GM19467 (cell line): ENCODE data around the gene VAV2.

Experiments used
- ATAC-seq: cut with Tn5 transposase; IDR thresholded peaks from one replicate; pipeline ENCODE4 v1.9.1; 2021; ENCODE audit warnings: mild to moderate bottlenecking, moderate library complexity; ENCODE audit not compliant: unreplicated experiment

Gene VAV2

DNA sequence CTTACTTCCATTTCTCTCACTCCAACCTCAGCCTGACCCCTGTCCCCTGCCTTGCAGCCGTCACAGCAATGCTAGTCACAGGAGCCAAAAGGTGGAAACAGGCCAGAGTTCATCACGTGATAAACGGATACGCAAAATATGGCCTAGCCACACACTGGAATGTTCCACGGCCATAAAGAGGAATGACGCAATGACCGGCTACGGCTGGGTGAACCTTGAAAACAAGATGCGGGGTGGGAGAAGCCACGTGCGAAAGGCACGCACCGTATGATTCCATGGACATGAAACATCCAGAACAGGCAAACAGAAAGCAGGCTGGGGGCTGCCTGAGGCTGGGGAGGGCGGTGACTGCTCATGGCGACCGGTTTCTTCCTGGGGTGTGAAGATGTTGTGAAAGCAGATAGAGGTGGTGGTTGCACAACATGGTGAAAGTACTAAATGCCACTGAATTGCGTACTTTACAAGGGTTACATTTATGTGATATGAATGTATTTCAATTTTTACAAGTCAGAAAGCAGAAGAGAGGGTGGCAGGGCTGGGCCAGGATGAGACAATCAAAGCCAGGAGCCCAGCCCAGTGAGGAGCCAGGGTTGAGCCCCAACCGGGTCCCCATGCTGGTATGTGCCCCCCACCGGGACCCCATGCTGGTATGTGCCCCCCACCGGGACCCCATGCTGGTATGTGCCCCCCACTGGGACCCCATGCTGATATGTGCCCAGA, 136.2 kb downstream of the VAV2 start:
- ATAC-seq: no peak

DNA sequence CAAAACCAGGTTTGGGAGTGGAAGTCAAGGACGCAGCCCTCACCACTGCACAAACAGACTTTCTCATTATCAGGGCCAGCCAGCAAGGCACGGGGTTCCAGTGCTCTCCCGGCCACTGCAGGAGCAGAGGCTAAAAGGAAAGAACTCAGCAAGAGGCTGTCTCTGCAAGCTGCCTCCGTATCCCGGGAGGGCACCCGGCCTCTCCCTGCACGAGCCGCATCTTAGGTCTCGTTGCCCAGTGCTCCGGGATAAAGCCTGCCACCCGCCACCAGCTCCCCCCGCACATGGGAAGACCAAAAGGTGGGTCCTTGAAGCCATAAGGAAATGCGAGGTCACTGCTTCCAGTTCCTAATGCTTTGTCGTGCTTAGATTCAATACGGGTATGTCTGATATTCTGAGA, 136.8 kb downstream of the VAV2 start:
- ATAC-seq: no peak

GRCh38 chr9:133854765-133855164, 137.4 kb downstream of the VAV2 start:
- no peak for ATAC-seq

- no peak for ATAC-seq
Observed at GRCh38 chr9:133854048-133854447, 138.1 kb downstream of the VAV2 start.

- ATAC-seq: no peak
Observed at GRCh38 chr9:133853331-133853730, 138.8 kb downstream of the VAV2 start.

DNA sequence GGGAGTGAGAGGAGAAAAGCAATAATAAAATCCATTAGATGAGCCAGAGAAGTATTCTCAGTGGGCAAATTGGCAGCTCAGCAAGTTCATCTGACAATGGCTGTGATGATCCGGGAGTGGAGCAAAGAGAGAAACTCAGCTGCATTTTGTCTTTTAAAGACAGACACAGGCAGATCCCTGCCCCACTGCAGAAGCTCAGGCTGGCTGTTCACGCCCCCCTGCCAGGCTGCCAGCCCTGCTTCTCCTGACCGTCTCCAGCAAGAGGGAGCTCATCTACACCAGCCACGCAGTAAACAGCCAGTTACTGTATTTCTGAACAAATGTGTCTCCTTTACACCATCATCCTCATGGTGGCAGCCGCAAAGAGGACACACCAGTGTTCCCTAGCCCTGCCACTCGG, 139.7 kb downstream of the VAV2 start:
- no peak for ATAC-seq

- ATAC-seq: no peak
Observed at GRCh38 chr9:133851693-133852092, 140.4 kb downstream of the VAV2 start.

DNA sequence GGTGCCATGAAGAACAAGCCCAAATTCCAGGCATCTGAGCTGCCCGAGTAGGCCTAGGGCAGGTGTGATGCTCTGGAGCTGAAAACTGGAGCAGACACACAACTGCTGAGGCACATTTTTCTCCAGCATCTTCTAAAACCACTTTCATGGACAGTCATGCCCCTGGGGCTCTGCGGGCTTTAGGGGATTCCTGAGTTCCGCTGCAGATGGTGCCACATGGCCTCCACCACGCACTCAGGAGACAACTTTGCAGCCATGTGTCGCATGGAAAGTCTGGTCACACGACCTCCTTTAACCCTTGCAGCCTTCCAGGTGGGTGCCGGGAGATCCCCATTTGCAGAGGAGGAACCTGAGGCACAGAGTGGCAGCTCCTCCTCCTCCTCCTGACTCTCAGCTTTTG, 141.2 kb downstream of the VAV2 start:
- ATAC-seq: no peak

DNA sequence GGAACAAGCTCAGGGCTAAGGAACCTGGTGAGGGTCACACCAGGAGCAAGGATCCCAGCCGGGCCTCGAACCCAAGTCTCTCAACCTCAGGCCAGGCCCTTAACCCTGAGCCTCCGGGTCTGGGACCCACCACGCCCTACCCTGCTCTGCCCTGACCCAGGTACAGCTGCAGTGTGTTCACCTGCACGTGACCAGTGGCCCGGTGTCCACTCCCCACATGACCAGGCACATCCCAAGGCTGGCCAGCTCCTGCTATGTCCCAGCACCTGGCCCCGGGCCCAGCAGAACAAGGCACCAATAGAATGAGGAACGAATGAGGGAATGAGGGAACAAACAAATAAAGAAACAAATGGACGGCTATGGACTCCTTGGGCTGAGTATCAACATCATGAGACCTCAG, 142.0 kb downstream of the VAV2 start:
- ATAC-seq: no peak

- no peak for ATAC-seq
Observed at GRCh38 chr9:133849110-133849670, 142.9 kb downstream of the VAV2 start.

DNA sequence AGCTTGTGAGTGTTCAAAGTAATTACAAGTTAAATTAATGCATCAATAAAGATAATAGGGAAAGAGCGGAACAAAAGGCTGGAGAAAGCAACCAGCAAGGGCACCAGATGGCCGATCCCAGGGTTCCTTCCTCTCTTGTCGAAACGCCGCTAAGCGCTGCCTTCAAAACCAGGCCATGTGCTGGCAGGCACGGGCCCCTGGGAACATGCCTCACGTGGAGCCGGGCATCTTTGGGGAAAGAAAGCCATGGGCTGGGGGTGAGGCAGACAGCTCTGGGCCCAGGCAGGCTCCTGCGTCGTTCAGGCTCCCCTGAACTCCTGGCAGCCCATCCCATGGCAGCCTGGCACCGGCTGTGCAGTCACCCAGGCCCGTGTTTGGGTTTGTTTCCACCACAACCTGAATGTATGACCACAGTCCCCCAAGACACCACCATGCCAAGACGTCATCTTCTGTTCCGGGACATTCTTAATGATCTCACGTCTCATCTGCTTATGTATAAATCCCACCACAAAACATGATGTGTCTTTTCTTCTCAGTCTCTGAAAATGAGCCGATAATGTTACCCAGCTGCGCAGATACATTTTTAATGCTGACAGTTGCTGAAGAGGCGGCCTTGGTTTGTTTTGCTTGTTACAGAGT, 143.5 kb downstream of the VAV2 start:
- no peak for ATAC-seq

DNA sequence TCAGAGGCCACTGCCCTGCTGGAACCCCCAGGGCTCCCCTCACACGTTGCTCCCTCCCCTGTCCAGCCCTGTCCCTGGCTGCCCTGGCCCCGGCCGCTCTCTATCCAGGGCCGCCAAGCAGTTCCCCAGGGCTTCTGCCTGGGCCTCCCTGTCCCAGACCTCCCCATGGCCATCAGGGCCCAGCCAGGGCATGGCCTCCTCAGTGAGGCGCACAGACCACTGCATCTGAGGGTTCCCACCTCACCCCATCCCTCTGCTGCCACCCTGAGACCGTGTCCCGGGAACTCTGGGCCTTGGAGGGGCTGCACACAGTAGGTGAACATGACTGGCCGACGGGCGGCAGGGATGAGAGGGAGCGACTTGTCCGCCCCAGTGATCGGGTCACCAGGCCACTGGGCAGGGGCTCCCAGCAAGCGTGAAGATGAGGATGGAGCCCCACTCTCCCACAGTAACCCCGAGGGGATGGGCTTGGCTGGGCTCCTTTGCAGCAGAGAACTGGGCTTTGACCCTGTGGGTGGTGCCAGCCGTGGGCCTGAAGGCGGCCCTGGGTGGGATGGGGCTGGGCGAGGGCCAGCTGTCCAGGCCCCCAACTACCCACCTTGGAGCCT, 145.5 kb downstream of the VAV2 start:
- ATAC-seq: no peak

- no peak for ATAC-seq
Observed at GRCh38 chr9:133845440-133845839, 146.7 kb downstream of the VAV2 start.

- no peak for ATAC-seq
Observed at GRCh38 chr9:133844881-133845410, 147.2 kb downstream of the VAV2 start.

DNA sequence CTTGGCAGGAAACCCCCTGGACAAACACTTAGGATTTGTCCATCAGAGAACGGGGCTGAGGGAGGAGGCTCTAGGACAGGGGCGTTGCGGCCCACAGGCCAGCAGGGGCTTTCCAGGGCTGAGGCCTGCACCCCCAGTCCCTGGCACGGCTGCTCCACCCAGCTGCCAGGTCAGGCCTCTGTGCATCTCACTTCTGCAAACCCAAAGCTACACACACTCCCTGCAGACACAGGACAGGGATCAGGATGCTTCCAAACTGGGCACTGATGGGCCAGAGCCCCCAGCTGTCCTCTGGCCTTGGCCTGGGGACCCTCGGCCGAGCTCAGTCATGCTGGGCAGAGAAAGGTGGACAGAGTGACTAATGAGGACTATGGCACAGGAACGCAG, 147.7 kb downstream of the VAV2 start:
- ATAC-seq: no peak

DNA sequence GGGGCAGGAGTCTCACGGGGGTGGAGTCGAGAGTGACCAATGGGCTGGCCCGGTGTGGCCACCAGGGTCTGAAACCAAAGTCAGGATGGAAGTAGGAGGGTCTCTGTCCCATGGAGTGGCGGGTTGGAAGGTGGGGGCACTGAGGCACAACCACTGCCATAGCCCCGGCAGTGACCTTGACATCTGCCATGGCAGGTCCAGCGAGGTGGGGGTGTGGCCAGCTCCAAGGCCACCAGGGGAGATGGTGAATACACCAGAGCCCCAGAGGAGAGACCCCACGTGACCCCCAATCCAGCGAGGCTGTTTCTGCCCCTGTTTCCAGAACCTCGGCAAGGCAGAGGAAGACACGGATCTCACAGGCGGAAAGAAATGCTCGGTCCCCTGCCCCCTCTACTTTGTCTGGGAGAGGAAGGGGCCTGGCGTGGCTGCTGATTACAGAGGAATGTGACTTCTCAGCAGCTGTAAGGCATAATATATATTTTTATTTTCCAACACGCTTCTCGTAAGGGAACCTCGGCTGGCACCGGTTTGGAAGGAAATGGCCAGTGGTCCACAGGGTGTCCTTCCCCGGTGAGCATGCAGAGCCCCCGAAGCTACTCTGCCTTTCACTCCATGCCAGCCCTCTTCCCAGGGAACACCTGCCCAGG, 148.2 kb downstream of the VAV2 start:
- no peak for ATAC-seq

DNA sequence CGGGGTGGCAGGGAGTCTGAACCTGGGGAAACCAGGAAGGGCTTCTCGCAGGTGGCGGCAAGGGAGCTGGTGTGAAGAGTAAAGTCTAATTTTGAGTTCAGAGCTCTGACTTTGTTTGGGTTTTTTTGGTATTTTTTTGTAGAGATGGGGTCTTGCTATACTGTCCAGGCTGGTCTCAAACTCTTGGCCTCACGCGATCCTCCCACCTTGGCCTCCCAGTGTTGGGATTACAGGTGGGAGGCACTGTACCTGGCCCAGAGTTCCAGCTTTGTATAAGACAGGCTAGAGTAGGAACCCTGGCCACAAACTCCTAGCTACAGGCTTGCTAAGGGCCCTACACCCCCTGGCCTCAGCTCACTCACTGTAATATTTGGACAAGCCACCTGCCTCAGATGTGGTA, 148.9 kb downstream of the VAV2 start:
- no peak for ATAC-seq

- no peak for ATAC-seq
Observed at GRCh38 chr9:133842721-133843227, 149.3 kb downstream of the VAV2 start.

- no peak for ATAC-seq
Observed at GRCh38 chr9:133842174-133842573, 149.9 kb downstream of the VAV2 start.

GRCh38 chr9:133841167-133841812, 150.8 kb downstream of the VAV2 start:
- no peak for ATAC-seq
